D341Med (cell line): ENCODE data around the gene PPP1R14C.
"Not testable (repeated sequence)": the region's sequence is repeated elsewhere in the genome, so short reads cannot be mapped to it uniquely, and the experiment has no call there.

Source experiments
- DNase-seq: peaks from one replicate; pipeline ENCODE4 v3.0.0; 2012; ENCODE audit warnings: low spot score

The PPP1R14C gene

DNA sequence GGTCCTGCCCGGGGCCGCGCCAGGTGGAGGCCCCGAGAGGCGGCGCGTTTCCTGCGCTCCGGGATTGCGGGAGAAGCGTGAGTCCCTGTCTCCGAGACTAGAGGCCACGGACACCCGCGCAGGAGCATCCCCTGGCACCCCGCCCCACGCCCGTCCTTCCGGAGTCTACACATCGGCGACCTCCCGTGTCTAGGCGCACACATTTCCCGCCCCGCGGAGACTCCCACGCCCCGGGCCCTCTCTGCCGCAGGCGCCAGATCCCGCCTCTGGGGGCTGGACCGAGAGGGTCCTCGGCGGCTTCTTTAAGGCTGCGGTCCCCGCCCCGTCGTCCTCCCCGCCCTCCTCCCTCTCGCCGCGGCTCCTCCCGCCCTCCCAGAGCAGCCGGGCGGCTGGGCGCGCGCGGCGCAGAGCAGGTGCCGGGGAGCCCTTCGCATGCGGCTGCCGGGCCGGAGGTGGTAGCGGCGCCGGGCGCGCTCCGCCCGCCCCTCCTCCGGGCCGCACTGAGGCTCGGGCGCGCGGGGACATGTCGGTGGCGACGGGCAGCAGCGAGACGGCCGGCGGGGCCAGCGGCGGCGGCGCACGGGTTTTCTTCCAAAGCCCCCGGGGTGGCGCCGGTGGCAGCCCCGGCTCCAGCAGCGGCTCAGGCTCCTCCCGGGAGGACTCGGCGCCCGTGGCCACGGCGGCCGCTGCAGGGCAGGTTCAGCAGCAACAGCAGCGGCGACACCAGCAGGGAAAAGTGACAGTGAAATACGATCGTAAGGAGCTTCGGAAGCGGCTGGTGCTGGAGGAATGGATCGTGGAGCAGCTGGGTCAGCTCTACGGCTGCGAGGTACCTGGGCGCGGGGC is at the start of gene PPP1R14C:
Gene PPP1R14C (plus strand): TSS at position 375 of the 846 bp plus-strand sequence. CDS start 149 bp downstream, at position 524.
- DNase-seq, result peak; percentile 63

DNA sequence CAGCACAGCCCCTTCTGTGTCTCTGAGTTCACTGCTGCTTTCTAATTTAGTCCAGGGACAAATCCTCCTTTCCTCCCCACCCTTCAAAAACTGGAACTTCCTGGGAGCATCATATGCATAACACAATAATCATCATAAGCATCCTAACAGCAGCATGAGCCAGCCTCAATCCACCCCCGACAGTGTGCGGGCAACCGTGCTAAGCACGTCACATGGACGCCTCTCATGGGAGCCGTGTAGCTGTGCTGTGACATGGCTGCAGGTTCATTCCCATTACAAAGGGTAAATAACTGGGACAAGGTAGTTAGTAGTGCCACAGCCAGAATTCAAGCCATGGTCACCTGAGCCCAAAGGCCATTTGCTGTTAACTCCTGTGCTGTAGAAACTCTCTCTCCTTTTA is 49.4 kb upstream of the PPP1R14C start:
- no peak for DNase-seq

DNA sequence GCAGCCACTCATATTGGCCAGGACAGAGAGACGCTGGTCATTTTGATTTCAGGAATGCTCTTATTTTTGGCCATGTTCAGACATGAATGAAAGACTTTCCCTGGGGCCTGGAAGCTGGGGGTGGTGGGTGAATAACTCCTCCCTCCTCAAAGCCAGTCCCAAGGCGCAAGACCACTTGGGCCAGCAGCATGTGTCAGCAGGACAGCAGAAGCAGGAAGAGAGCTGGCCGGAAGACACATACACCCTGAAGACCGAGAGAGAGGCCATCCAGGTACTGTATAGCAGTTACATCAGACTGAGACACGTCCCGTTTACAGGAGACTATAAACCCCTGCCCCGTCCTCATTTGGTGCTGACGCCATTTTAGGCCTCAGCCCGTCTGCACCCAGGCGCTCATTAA is 44.7 kb upstream of the PPP1R14C start:
- DNase-seq, result no peak

GRCh38 chr6:150099546-150099945 is 43.3 kb upstream of the PPP1R14C start:
- no peak for DNase-seq

- DNase-seq, result no peak
These were observed 42.9 kb upstream of the PPP1R14C start for GRCh38 chr6:150099953-150100352.

DNA sequence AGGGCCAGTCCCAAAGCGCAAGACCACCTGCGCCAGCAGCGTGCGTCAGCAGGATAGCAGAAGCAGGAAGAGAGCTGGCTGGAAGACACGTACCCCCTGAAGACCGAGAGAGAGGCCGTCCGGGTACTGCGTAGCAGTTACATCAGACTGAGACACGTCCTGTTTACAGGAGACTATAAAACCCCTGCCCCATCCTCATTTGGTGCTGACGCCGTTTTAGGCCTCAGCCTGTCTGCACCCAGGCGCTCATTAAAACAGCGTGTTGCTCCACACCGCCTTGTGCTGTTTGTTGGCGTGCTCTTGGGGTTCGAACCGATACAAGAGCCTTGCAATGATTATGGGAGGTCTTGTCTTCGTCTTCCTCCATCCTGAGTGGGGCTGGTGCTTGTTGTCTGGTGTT is 42.1 kb upstream of the PPP1R14C start:
- DNase-seq, result no peak

DNA sequence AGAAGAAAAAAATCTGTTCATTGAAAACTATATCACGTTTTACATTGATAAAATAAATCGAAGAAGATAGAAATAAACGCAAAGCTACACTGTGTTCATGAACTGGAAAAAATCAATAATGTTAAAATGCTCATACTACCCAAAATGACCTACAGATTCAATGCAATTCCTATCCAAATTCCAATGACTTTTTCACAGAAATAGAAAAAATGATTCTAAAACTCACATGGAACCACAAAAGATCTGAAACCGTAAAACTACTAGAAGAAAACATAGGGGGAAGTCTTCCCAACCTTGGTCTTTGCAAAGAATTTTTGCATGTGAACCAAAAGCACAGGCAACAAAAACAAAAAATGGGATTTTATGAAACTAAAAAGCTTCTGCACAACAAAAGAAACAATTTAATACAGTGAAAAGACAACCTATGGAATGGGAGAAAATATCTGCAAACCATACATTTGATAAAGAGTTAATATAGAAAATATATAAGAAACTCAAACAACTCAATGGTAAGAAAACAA is 40.0 kb upstream of the PPP1R14C start:
- DNase-seq, result no peak

DNA sequence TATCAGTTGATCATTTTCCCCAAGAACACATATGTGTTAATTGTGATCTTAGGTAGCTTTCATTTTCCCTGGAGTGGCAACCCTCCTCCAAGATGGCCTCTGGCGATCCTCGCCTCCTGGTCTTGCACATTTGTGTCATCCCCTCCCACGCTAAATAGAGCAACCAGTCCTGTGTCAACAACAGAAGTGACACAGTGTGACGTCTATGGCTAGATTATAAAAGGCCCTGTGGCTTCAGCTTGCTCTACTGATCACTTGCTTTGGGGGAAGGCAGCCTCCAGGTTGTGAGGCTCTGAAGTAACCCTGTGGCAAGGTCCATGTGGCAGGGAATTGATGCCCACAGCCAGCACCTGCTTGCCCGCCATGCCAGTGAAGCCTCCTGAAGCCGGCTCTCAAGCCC is 30.6 kb upstream of the PPP1R14C start:
- no peak for DNase-seq

GRCh38 chr6:150115769-150116168 is 27.1 kb upstream of the PPP1R14C start:
- no peak for DNase-seq

DNA sequence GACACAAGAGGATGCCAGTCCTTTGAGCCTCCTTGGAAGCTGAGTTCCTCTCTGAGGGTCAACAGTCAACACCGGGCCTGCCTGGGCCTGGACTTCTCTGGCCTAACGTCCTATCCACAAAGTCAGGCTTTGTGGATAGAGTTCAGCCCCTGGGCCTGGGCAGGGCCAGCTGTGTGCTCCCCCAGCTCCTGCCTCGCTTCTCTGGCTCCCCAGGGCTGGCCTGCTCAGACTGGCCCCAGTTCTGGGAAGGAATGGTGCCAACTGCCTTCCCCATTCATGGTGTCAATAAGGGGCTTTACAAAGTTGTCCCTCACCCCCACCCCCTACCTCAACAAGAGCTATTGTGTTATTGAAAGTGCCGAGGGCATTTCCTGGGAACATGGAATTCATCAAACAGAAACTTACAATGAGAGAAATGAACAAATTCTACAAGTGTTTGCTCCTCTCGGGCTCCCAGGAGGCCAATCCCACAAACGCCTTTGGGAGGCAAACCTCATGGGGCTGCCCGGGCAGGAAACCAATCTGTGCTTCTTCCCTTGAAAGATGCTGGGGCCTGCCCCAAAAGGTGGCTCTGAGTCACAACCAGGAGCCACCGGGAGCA is 26.5 kb upstream of the PPP1R14C start:
- DNase-seq, result no peak

DNA sequence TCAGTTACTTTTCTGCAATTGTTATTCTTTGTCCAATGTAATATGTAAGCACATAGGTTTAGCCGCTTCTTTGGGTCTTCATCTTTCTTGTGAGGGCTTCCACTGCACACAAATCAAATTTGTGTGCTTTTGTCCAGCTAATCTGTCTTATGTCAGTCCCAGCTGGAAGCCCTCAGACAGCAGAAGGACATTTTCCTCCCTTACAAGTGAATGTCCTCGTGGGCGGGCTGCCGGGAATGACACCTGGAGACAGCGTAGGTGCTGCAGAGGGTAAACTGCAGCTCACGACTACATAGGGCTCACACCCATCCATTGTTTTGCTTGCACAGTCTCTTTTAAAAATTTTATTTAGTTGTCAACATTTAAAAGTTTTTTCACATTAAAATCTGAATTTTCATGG is 24.6 kb upstream of the PPP1R14C start:
- no peak for DNase-seq

DNA sequence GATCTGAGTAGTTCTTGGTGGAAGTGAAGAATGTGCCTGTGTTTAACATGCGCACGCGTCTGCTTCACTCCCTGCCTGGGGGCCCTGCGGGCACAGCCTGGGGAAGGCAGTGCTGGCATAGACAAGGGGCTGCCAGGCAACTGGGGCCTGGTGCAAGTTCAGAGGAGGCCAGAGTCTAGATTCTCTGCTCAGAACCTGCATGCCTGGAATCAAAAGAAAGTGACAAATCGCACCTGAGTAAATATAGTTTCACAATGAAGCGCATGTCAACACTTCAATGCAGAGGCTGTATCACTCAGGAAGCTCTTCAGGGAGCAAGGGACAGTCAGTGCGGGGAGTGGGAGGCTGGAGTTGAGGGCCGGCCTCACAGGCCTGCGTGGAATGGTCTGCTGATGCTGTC is 24.2 kb upstream of the PPP1R14C start:
- DNase-seq, result no peak

DNA sequence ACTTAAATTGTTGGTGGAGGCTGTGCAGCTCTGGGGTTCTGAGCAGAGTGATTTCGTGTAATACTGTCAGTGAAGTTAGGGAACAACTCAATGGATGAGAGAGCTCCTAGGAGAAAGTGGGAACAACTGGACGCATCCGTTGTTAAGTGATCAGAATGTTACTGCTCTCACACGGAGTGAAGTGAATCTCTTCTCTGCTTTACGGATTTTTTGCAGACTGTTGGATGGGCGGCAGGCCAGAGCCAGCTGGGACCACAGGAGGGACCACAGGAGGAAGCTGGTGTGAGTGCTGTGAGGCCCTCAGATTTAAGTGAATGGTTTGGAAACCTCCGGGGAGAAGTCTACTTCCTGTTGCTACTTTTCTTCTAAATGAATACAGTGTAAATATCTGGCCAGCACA is 23.7 kb upstream of the PPP1R14C start:
- no peak for DNase-seq

- no peak for DNase-seq
These were observed 19.2 kb upstream of the PPP1R14C start for GRCh38 chr6:150123645-150124044.

DNA sequence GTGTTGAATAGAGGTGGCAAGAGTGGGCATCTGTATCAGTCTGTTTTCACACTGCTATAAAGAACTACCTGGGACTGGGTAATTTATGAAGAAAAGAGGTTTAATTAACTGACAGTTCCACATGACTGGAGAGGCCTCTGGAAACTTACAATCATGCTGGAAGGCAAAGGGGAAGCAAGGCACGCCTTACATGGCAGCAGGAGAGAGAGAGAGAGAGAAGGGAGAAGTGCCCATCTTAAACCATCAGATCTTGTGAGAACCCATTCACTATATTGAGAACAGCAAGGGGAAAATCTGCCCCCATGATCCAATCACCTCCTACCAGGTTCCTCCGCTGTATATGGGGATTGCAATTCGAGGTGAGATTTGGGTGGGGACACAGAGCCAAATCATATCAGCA is 18.6 kb upstream of the PPP1R14C start:
- no peak for DNase-seq

DNA sequence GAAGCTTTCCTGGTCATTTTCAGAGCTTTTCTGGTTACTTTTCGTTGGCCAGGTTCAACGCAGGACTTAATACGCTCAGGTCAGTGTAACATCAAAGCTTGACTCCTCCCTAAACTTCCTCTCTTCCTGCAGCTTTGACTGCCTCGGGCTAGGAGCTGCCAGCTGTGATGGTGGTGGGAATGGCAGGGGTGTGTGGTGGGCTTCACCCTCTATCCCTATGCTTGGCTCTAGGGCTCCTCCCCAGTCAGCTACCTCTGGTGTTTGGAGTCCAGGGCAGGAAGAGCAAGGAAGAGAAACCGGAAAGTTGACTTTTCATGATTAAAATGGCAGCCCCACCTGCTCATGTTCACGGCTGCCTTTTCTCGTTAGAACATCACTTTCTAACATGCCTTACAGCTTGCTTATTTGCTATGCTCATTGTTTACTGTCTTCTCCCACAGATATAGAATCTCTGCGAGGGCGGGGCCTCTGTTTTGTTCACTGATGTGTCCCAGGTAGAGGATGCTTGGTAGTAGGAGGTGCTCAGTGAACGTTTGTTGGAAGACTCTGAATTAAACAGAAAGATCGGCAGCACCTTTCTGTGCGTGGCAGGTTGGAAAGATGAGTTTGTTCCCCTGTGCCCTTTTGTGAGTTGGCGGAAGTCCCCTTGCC is 16.1 kb upstream of the PPP1R14C start:
- DNase-seq, result no peak

DNA sequence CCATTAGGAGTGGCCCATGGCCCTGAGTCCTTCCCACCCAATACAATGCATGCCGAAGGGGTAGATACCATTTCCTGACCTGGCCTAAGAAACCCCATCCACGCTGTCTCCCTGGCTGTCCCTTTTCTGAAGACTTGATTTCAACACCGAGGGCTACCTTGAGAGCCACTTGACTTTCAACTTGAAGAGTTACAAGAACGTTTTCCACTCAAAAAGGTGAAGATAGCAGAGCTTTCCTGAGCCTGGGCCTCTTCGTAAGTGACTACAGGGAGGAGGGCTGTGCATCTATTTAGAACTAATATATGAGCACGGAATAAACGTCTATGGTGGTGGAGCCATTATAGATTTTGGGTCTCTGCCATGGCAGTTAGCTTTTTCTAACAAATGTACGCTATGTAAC is 14.4 kb upstream of the PPP1R14C start:
- no peak for DNase-seq

DNA sequence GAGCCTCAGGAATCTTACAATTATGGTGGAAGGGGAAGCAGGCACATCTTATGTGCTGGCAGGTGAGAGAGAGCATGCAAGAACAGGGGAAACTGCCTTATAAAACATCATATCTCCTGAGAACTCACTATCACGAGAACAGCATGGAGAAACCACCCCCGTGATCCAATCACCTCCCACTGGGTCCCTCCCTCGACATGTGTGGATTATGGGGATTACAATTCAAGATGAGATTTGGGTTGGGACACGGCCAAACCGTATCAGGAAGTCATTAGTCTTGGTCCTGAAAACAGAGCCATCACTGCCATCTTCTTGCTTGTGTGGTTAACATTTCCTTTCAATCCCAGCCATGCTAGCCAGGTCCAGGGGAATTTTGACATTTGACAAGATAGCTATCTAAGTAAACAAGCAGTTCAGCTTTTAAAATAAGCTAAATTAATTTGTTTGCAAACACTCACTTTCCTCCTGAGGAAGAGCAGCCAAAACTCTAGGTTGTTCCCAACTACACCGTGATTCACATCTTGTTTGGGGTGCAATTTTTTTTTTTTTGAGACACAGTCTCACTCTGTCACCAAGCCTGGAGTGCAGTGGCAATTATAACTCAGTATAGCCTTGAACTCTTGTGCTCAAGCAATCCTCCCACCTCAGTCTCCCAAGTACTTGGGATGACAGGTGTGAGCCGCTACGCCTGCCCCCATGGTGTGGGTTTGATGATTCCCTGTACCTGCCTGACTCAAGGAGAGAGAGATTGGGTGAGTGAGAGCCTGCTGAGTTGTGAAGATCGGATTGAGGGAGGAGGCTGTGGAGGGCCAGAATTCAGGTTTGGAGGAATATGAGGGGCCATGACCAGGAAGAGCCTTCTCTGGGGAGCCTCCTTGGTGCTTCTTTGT is 13.0 kb upstream of the PPP1R14C start:
- DNase-seq, result no peak

- DNase-seq, result no peak
These were observed 9.2 kb upstream of the PPP1R14C start for GRCh38 chr6:150133686-150134085.

- DNase-seq, result no peak
These were observed 8.4 kb upstream of the PPP1R14C start for GRCh38 chr6:150134280-150134920.

DNA sequence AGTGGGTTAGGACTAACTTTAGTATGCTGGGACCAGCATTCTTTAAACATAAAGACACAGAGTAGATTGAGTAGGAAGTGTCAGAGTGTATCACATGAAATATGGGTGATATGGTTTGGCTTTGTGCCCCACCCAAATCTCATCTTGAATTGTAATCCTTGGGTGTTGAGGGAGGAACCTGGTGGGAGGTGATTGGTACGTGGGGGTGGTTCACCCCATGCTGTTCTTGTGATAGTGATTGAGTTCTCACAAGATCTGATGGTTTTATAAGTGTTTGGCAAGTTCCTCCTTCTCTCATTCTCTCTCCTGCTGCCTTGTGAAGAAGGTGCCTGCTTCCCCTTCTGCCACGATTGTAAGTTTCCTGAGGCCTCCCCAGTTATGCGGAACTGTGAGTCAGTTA is 5.1 kb upstream of the PPP1R14C start:
- not testable (repeated sequence) for DNase-seq
